Keratinocyte (primary cell): ENCODE results near the gene TBL1XR1.

ENCODE experiments used
- EZH2 ChIP-seq: IDR thresholded peaks from one replicate; pipeline ENCODE4 v1.6.1; 2012; ENCODE audit warnings: inconsistent platforms, mild to moderate bottlenecking, low read length, moderate library complexity
- TF ChIP-seq, protein P1 (sequence below), 3 experiments: IDR thresholded peaks in 1 of 3; conservative IDR thresholded peaks in 1 of 3; optimal IDR thresholded peaks in 1 of 3; 2 replicates in 2 of 3; 3 replicates in 1 of 3; pipeline versions ENCODE3 to v1.5.1; 2011; ENCODE audit warnings: low read length in 3 of 3, mild to moderate bottlenecking in 3 of 3, moderate library complexity in 2 of 3, control low read depth in 1 of 3, inconsistent platforms in 1 of 3; ENCODE audit not compliant: insufficient read depth in 2 of 3; ENCODE audit errors: extremely low read depth in 1 of 3

DNA sequence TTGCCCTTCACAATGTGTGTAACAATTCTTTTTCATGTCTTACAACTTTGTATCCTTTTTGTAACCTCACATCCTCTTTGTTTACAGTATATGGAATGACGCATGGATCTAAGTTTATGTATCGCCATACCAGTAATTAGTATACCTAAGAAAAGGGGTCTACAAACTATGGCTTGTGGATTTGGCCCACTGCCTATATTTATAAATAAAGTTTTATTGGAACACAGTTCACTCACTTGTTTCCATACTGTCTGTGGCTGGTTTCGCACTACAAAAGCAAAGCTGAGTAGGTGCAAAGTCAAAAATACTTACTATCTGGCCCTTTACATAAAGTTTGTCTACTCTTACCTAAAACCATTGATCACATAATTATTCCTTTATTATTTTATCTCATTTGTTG lies 226.5 kb downstream of the TBL1XR1 start:
- TF ChIP-seq, protein P1, sequence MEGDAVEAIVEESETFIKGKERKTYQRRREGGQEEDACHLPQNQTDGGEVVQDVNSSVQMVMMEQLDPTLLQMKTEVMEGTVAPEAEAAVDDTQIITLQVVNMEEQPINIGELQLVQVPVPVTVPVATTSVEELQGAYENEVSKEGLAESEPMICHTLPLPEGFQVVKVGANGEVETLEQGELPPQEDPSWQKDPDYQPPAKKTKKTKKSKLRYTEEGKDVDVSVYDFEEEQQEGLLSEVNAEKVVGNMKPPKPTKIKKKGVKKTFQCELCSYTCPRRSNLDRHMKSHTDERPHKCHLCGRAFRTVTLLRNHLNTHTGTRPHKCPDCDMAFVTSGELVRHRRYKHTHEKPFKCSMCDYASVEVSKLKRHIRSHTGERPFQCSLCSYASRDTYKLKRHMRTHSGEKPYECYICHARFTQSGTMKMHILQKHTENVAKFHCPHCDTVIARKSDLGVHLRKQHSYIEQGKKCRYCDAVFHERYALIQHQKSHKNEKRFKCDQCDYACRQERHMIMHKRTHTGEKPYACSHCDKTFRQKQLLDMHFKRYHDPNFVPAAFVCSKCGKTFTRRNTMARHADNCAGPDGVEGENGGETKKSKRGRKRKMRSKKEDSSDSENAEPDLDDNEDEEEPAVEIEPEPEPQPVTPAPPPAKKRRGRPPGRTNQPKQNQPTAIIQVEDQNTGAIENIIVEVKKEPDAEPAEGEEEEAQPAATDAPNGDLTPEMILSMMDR (optimal IDR thresholded peaks at IDR 0.05 in 1 of 3, IDR thresholded peaks at IDR 0.05 in 1 of 3, conservative IDR thresholded peaks at IDR 0.05 in 1 of 3; ENCODE audit: extremely low read depth in 1 of 3, insufficient read depth in 2 of 3, low read length in 3 of 3), result no peak
- no peak for TF ChIP-seq EZH2
